NCI-H524 treated with DMSO at 0.1 percent for 48 hours (cell line): ENCODE results near the gene TRIM7.
"Not testable (repeated sequence)": the region's sequence is repeated elsewhere in the genome, so short reads cannot be mapped to it uniquely, and the experiment has no call there.

ENCODE experiments used
- DNase-seq: peaks from one replicate; lab custom pipeline; 2025; lab: John Stamatoyannopoulos, UW

TRIM7 gene

GRCh38 chr5:181171782-181172181 lies 33.2 kb downstream of the TRIM7 start:
- no peak for DNase-seq

GRCh38 chr5:181170996-181171395 lies 34.0 kb downstream of the TRIM7 start:
- DNase-seq = no peak

- no peak for DNase-seq
Measured at GRCh38 chr5:181170237-181170825, 34.7 kb downstream of the TRIM7 start.

- DNase-seq = peak; percentile 48
Measured at GRCh38 chr5:181169459-181170236, 35.3 kb downstream of the TRIM7 start.

GRCh38 chr5:181168595-181169118 lies 36.3 kb downstream of the TRIM7 start:
- no peak for DNase-seq

- DNase-seq = no peak
Measured at GRCh38 chr5:181167814-181168488, 37.0 kb downstream of the TRIM7 start.

- DNase-seq = no peak
Measured at GRCh38 chr5:181166812-181167733, 37.9 kb downstream of the TRIM7 start.

- no peak for DNase-seq
Measured at GRCh38 chr5:181164076-181164952, 40.7 kb downstream of the TRIM7 start.

- no peak for DNase-seq
Measured at GRCh38 chr5:181163487-181164075, 41.4 kb downstream of the TRIM7 start.

GRCh38 chr5:181161534-181162175 lies 43.3 kb downstream of the TRIM7 start:
- DNase-seq = no peak

GRCh38 chr5:181160755-181161533 lies 44.1 kb downstream of the TRIM7 start:
- DNase-seq = not testable (repeated sequence)

GRCh38 chr5:181160152-181160754 lies 44.7 kb downstream of the TRIM7 start:
- no peak for DNase-seq

GRCh38 chr5:181159286-181160151 lies 45.5 kb downstream of the TRIM7 start:
- no peak for DNase-seq

GRCh38 chr5:181158869-181159268 lies 46.1 kb downstream of the TRIM7 start:
- no peak for DNase-seq

- DNase-seq = no peak
Measured at GRCh38 chr5:181156758-181157157, 48.2 kb downstream of the TRIM7 start.

GRCh38 chr5:181153814-181154213 lies 51.2 kb downstream of the TRIM7 start:
- no peak for DNase-seq

- DNase-seq = no peak
Measured at GRCh38 chr5:181152406-181152805, 52.6 kb downstream of the TRIM7 start.

GRCh38 chr5:181151146-181151545 lies 53.9 kb downstream of the TRIM7 start:
- DNase-seq = no peak
